Measurements from ENCODE around the gene PRLR.
"Not testable (repeated sequence)": the region's sequence is repeated elsewhere in the genome, so short reads cannot be mapped to it uniquely, and the experiment has no call there.

The PRLR gene

GRCh38 chr5:35230038-35230611 lies at the start of gene PRLR:
TSS of gene PRLR (minus strand) at chr5:35230487. CDS start at chr5:35089620, 140,867 bp downstream.
- DNase-seq (ENCODE audit: low read depth in 2 of 2) = no peak

- no peak for DNase-seq (ENCODE audit: low read depth in 2 of 2)
Observed at GRCh38 chr5:35274839-35275509, 44.7 kb upstream of the PRLR start.

- no peak for DNase-seq (ENCODE audit: low read depth in 2 of 2)
Observed at GRCh38 chr5:35269006-35269405, 38.7 kb upstream of the PRLR start.

- no peak for DNase-seq (ENCODE audit: low read depth in 2 of 2)
Observed at GRCh38 chr5:35266276-35266675, 36.0 kb upstream of the PRLR start.

- no peak for DNase-seq (ENCODE audit: low read depth in 2 of 2)
Observed at GRCh38 chr5:35264509-35264908, 34.2 kb upstream of the PRLR start.

- DNase-seq (ENCODE audit: low read depth in 2 of 2) = no peak
Observed at GRCh38 chr5:35263266-35263877, 33.1 kb upstream of the PRLR start.

- DNase-seq (ENCODE audit: low read depth in 2 of 2) = no peak
Observed at GRCh38 chr5:35253582-35253981, 23.3 kb upstream of the PRLR start.

- DNase-seq (ENCODE audit: low read depth in 2 of 2) = no peak
Observed at GRCh38 chr5:35252963-35253362, 22.7 kb upstream of the PRLR start.

GRCh38 chr5:35248843-35249780 lies 18.8 kb upstream of the PRLR start:
- no peak for DNase-seq (ENCODE audit: low read depth in 2 of 2)

- DNase-seq (ENCODE audit: low read depth in 2 of 2) = no peak
Observed at GRCh38 chr5:35247648-35248034, 17.4 kb upstream of the PRLR start.

GRCh38 chr5:35246900-35247647 lies 16.8 kb upstream of the PRLR start:
- DNase-seq (ENCODE audit: low read depth in 2 of 2) = no peak

GRCh38 chr5:35246411-35246810 lies 16.1 kb upstream of the PRLR start:
- no peak for DNase-seq (ENCODE audit: low read depth in 2 of 2)

GRCh38 chr5:35245371-35245770 lies 15.1 kb upstream of the PRLR start:
- not testable (repeated sequence) for DNase-seq (ENCODE audit: low read depth in 2 of 2)

GRCh38 chr5:35244171-35244570 lies 13.9 kb upstream of the PRLR start:
- DNase-seq (ENCODE audit: low read depth in 2 of 2) = no peak

- no peak for DNase-seq (ENCODE audit: low read depth in 2 of 2)
Observed at GRCh38 chr5:35242702-35243258, 12.5 kb upstream of the PRLR start.

GRCh38 chr5:35240892-35241291 lies 10.6 kb upstream of the PRLR start:
- DNase-seq (ENCODE audit: low read depth in 2 of 2) = no peak

- no peak for DNase-seq (ENCODE audit: low read depth in 2 of 2)
Observed at GRCh38 chr5:35239911-35240610, 9.8 kb upstream of the PRLR start.

- no peak for DNase-seq (ENCODE audit: low read depth in 2 of 2)
Observed at GRCh38 chr5:35239476-35239875, 9.2 kb upstream of the PRLR start.

GRCh38 chr5:35237580-35238376 lies 7.5 kb upstream of the PRLR start:
- no peak for DNase-seq (ENCODE audit: low read depth in 2 of 2)

- no peak for DNase-seq (ENCODE audit: low read depth in 2 of 2)
Observed at GRCh38 chr5:35236770-35237169, 6.5 kb upstream of the PRLR start.
